SK-N-SH treated with all-trans-retinoic acid at 6 μM for 48 hours (cell line): ENCODE results near the gene STAB2.

ENCODE experiments used
- ATAC-seq: fragments of 200-7000 bp; cut with Tn5 transposase; 3 replicates; pipeline ENCODE4 v1.9.1; 2020; ENCODE audit warnings: mild to moderate bottlenecking, moderate library complexity
- ARNTL ChIP-seq: fragments of 450-650 bp; formaldehyde crosslinking; IDR thresholded peaks from 2 replicates; pipeline ENCODE4 v1.5.0; 2020; ENCODE audit warnings: low read depth, mild to moderate bottlenecking, moderate library complexity, borderline replicate concordance
- BACH2 ChIP-seq: fragments of 250-450 bp; sonication (Bioruptor Pico); IDR thresholded peaks from 2 replicates; pipeline ENCODE4 v1.9.0; 2021; ENCODE audit warnings: mild to moderate bottlenecking, borderline replicate concordance
- CREB5 ChIP-seq: fragments of 250-450 bp; sonication (Bioruptor Pico); IDR thresholded peaks from 2 replicates; pipeline ENCODE4 v1.5.1; 2020; ENCODE audit warnings: low read depth, mild to moderate bottlenecking, moderate library complexity
- CSDC2 ChIP-seq: fragments of 250-450 bp; sonication (Bioruptor Pico); IDR thresholded peaks from 2 replicates; pipeline ENCODE4 v1.5.0; 2020; ENCODE audit warnings: mild to moderate bottlenecking, moderate library complexity
- ESRRG ChIP-seq: fragments of 250-450 bp; sonication (Bioruptor Pico); IDR thresholded peaks from 2 replicates; pipeline ENCODE4 v1.6.1; 2021; ENCODE audit warnings: mild to moderate bottlenecking
- GLIS3 ChIP-seq: fragments of 250-450 bp; sonication (Bioruptor Pico); IDR thresholded peaks from 2 replicates; pipeline ENCODE4 v1.5.0; 2020; ENCODE audit warnings: mild to moderate bottlenecking, moderate library complexity
- ISL1 ChIP-seq: fragments of 250-450 bp; sonication (Bioruptor Pico); IDR thresholded peaks from 2 replicates; pipeline ENCODE4 v2.1.2; 2022; ENCODE audit warnings: mild to moderate bottlenecking, moderate library complexity
- OSR1 ChIP-seq: fragments of 250-450 bp; sonication (Bioruptor Pico); IDR thresholded peaks from 2 replicates; pipeline ENCODE4 v1.8.0; 2022; ENCODE audit warnings: moderate library complexity, mild to moderate bottlenecking, inconsistent platforms
- PATZ1 ChIP-seq: fragments of 250-450 bp; sonication (Bioruptor Pico); IDR thresholded peaks from 2 replicates; pipeline ENCODE4 v1.8.0; 2020; ENCODE audit warnings: mild to moderate bottlenecking, moderate library complexity, borderline replicate concordance
- PPARA ChIP-seq: fragments of 250-450 bp; sonication (Bioruptor Pico); IDR thresholded peaks from 2 replicates; pipeline ENCODE4 v1.5.0; 2020; ENCODE audit warnings: mild to moderate bottlenecking, borderline replicate concordance
- RARB ChIP-seq: fragments of 250-450 bp; sonication (Bioruptor Pico); IDR thresholded peaks from 2 replicates; pipeline ENCODE4 v1.8.0; 2021; ENCODE audit warnings: mild to moderate bottlenecking, moderate library complexity
- SNAI2 ChIP-seq: fragments of 250-450 bp; sonication (Bioruptor Pico); IDR thresholded peaks from 2 replicates; pipeline ENCODE4 v1.5.0; 2020; ENCODE audit warnings: mild to moderate bottlenecking, moderate library complexity
- TCF4 ChIP-seq: fragments of 250-450 bp; sonication (Bioruptor Pico); IDR thresholded peaks from 2 replicates; pipeline ENCODE4 v1.8.0; 2021; ENCODE audit warnings: mild to moderate bottlenecking, moderate library complexity, borderline replicate concordance
- TOX ChIP-seq: fragments of 250-450 bp; sonication (Bioruptor Pico); IDR thresholded peaks from 2 replicates; pipeline ENCODE4 v1.8.0; 2021; ENCODE audit warnings: mild to moderate bottlenecking, moderate library complexity, borderline replicate concordance
- TSHZ2 ChIP-seq: fragments of 250-450 bp; sonication (Bioruptor Pico); IDR thresholded peaks from 2 replicates; pipeline ENCODE4 v1.5.0; 2020; ENCODE audit warnings: mild to moderate bottlenecking, moderate library complexity
- ZC3H10 ChIP-seq: fragments of 250-450 bp; sonication (Bioruptor Pico); IDR thresholded peaks from 2 replicates; pipeline ENCODE4 v1.5.1; 2021; ENCODE audit warnings: mild to moderate bottlenecking, moderate library complexity
- ZFP3 ChIP-seq: fragments of 250-450 bp; sonication (Bioruptor Pico); IDR thresholded peaks from 2 replicates; pipeline ENCODE4 v1.5.0; 2020; ENCODE audit warnings: mild to moderate bottlenecking, moderate library complexity
- ZFP30 ChIP-seq: fragments of 450-650 bp; formaldehyde crosslinking; IDR thresholded peaks from 2 replicates; pipeline ENCODE4 v1.5.0; 2022; ENCODE audit warnings: mild to moderate bottlenecking, moderate library complexity
- ZNF565 ChIP-seq: fragments of 450-650 bp; formaldehyde crosslinking; conservative IDR thresholded peaks from 2 replicates; pipeline ENCODE4 v1.5.0; 2020; ENCODE audit warnings: low read depth, mild to moderate bottlenecking, moderate library complexity
- ZNF70 ChIP-seq: fragments of 450-650 bp; formaldehyde crosslinking; IDR thresholded peaks from 2 replicates; pipeline ENCODE4 v1.5.0; 2020; ENCODE audit warnings: mild to moderate bottlenecking, moderate library complexity
- ZNF8 ChIP-seq: fragments of 450-650 bp; formaldehyde crosslinking; IDR thresholded peaks from 2 replicates; pipeline ENCODE4 v1.5.0; 2020; ENCODE audit warnings: mild to moderate bottlenecking, moderate library complexity
- TF ChIP-seq, protein P1 (sequence below): fragments of 250-450 bp; sonication (Bioruptor Pico); IDR thresholded peaks from 2 replicates; pipeline ENCODE4 v1.8.0; 2021; ENCODE audit warnings: low read depth, mild to moderate bottlenecking, moderate library complexity, borderline replicate concordance

The STAB2 gene

GRCh38 chr12:103710544-103710943, 123.5 kb downstream of the STAB2 start:
- ATAC-seq, result no peak
- TF ChIP-seq BACH2 (CRISPR knock-in tag), result no peak
- TF ChIP-seq ISL1 (CRISPR knock-in tag), result no peak
- TF ChIP-seq TOX (CRISPR knock-in tag), result no peak
- TF ChIP-seq PATZ1 (CRISPR knock-in tag), result no peak
- TF ChIP-seq, protein P1, sequence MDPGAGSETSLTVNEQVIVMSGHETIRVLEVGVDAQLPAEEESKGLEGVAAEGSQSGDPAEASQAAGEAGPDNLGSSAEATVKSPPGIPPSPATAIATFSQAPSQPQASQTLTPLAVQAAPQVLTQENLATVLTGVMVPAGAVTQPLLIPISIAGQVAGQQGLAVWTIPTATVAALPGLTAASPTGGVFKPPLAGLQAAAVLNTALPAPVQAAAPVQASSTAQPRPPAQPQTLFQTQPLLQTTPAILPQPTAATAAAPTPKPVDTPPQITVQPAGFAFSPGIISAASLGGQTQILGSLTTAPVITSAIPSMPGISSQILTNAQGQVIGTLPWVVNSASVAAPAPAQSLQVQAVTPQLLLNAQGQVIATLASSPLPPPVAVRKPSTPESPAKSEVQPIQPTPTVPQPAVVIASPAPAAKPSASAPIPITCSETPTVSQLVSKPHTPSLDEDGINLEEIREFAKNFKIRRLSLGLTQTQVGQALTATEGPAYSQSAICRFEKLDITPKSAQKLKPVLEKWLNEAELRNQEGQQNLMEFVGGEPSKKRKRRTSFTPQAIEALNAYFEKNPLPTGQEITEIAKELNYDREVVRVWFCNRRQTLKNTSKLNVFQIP, result no peak
- no peak for TF ChIP-seq SNAI2 (CRISPR knock-in tag)
- no peak for TF ChIP-seq ESRRG (CRISPR knock-in tag)
- TF ChIP-seq ZNF70 (CRISPR knock-in tag), result no peak
- no peak for TF ChIP-seq ZNF565
- no peak for TF ChIP-seq ZFP3
- no peak for TF ChIP-seq TSHZ2 (CRISPR knock-in tag)

- ATAC-seq, result no peak
- TF ChIP-seq OSR1 (no peak), BACH2 (CRISPR knock-in tag) (no peak), CSDC2 (CRISPR knock-in tag) (no peak), RARB (CRISPR knock-in tag) (no peak), CREB5 (no peak)
Measured at GRCh38 chr12:103712216-103712615, 125.1 kb downstream of the STAB2 start.

DNA sequence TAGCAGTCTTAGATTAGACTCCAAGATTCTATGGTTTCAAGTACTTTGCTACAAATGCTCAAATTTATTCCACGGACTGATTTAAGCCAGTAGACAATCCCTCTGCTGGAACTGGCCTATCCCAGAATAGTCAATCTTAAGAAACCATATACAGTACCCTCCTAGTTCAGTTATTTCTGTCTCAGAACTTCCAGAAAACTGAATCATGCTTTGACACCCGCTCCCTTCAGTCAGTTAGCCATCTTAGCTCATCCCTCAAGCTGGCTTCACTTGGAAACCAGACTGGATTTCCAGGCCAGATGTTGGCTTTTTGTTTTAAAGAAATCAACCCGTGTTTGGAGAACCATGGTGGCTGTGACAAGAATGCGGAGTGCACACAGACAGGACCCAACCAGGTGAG, 128.4 kb downstream of the STAB2 start:
- ATAC-seq, result no peak
- TF ChIP-seq TCF4 (CRISPR knock-in tag), result no peak
- TF ChIP-seq GLIS3 (CRISPR knock-in tag), result no peak
- TF ChIP-seq ESRRG (CRISPR knock-in tag), result no peak
- TF ChIP-seq ZNF565, result no peak
- no peak for TF ChIP-seq ARNTL
- no peak for TF ChIP-seq TOX (CRISPR knock-in tag)
- no peak for TF ChIP-seq SNAI2 (CRISPR knock-in tag)

GRCh38 chr12:103716517-103717196, 129.6 kb downstream of the STAB2 start:
- no peak for ATAC-seq
- no peak for TF ChIP-seq GLIS3 (CRISPR knock-in tag)
- no peak for TF ChIP-seq ZC3H10 (CRISPR knock-in tag)
- no peak for TF ChIP-seq RARB (CRISPR knock-in tag)
- TF ChIP-seq ISL1 (CRISPR knock-in tag), result no peak
- no peak for TF ChIP-seq OSR1
- no peak for TF ChIP-seq ZFP3
- no peak for TF ChIP-seq TOX (CRISPR knock-in tag)
- TF ChIP-seq TSHZ2 (CRISPR knock-in tag), result no peak
- no peak for TF ChIP-seq TCF4 (CRISPR knock-in tag)
- no peak for TF ChIP-seq PATZ1 (CRISPR knock-in tag)
- no peak for TF ChIP-seq PPARA (CRISPR knock-in tag)
- TF ChIP-seq CREB5, result no peak
- no peak for TF ChIP-seq ESRRG (CRISPR knock-in tag)
- no peak for TF ChIP-seq ZFP30 (CRISPR knock-in tag)
- no peak for TF ChIP-seq CSDC2 (CRISPR knock-in tag)
- TF ChIP-seq ZNF8 (CRISPR knock-in tag), result no peak
